ENCODE results near the gene KRT25. TPM values are rescaled to one million over a fixed set of nuclear protein-coding genes. Genes with fewer than 3 reads are reported as not detected.

Gene KRT25
- total and polyA plus RNA-seq, 2 donors (not counting 3 experiments of a cell fraction or from before 2014, with no cell fraction given): not detected

GRCh38 chr17:40707745-40708144 is 47.4 kb downstream of the KRT25 start:
- H3K9ac ChIP-seq (replicated peaks; ENCODE audit: extremely low read depth, insufficient read depth, low read length): no peak overlapping the region
- H3K4me2 ChIP-seq (ENCODE audit: insufficient read depth, low read length): peak overlapping the region; percentile 21
- H3K4me3 ChIP-seq (replicated peaks in 1 of 3; ENCODE audit: insufficient read depth in 1 of 3, low read depth in 1 of 3, low read length in 3 of 3): no peak overlapping the region
- H3K9me3 ChIP-seq (replicated peaks; ENCODE audit: control insufficient read depth, insufficient read depth, low read length): no peaks in the 10 kb centered on the region
- H3K4me1 ChIP-seq (ENCODE audit: control insufficient read depth, extremely low read depth, insufficient read depth, low read length): peaks cover 12% of the 10 kb centered on the region
- FAIRE-seq (peak; percentile 89), DNase-seq (ENCODE audit: low read depth, low spot score) (peak; percentile 85)
- POLR2A ChIA-PET: no interaction called here
- TF ChIP-seq FOS (IDR thresholded peaks at IDR 0.05; ENCODE audit: borderline replicate concordance, insufficient read depth, low read length) (peak; percentile 31), JUN (IDR thresholded peaks at IDR 0.05; ENCODE audit: borderline replicate concordance, insufficient read depth, insufficient read length, low read depth) (peak; percentile 29), GATA2 (IDR thresholded peaks at IDR 0.05; ENCODE audit: insufficient read depth, insufficient read length, low read depth, low read length) (no peak), POLR2AphosphoS5 (IDR thresholded peaks at IDR 0.05; ENCODE audit: insufficient read depth, low read depth, low read length) (peak; percentile 14), CTCF (IDR thresholded peaks at IDR 0.05; ENCODE audit: extremely low read depth in 1 of 2, insufficient read depth in 1 of 2, low read depth in 1 of 2, low read length in 2 of 2) (no peak)
- CTCF ChIA-PET: no interaction called here
- H2AFZ ChIP-seq (ENCODE audit: low read depth, low read length): peak overlapping the region; percentile 41
- H3K9me1 ChIP-seq (replicated peaks; ENCODE audit: control insufficient read depth, extremely low read depth, insufficient read depth, low read length): no peaks in the 10 kb centered on the region
- no peaks in the 10 kb centered on the region for H3K79me2 ChIP-seq (ENCODE audit: control insufficient read depth, insufficient read depth, low read length)
- H4K20me1 ChIP-seq (replicated peaks; ENCODE audit: control insufficient read depth, extremely low read depth, insufficient read depth, low read length): no peaks in the 10 kb centered on the region
- H3K36me3 ChIP-seq (ENCODE audit: control insufficient read depth in 2 of 2, extremely low read depth in 1 of 2, insufficient read depth in 2 of 2, low read length in 2 of 2): no peaks in the 10 kb centered on the region
- H3K27me3 ChIP-seq (ENCODE audit: control insufficient read depth in 2 of 2, insufficient read depth in 2 of 2, low read length in 2 of 2): peaks cover 4 to 10% of the 10 kb centered on the region in 2 experiments
- H3K27ac ChIP-seq (ENCODE audit: insufficient read depth, low read depth, low read length): no peak overlapping the region
- BruUV-seq (replicated peaks): no TSS peak
- intact Hi-C loops (cut with micrococcal nuclease) (loop anchor here (5.0 kb wide), 2 partner anchors 45 to 80 kb away; no protein-coding TSS in a partner anchor), dilution Hi-C loops (cut with MboI; ENCODE audit: extremely low pct_ligation_motif_present, low sequenced_read_pairs) (no loop called here)

- Histone ChIP-seq H3K27me3 (ENCODE audit: control insufficient read depth in 2 of 2, insufficient read depth in 2 of 2, low read length in 2 of 2) (peaks cover 3 to 10% of the 10 kb centered on the region in 2 experiments), H3K4me1 (ENCODE audit: control insufficient read depth, extremely low read depth, insufficient read depth, low read length) (peaks cover 12% of the 10 kb centered on the region), H3K9me3 (replicated peaks; ENCODE audit: control insufficient read depth, insufficient read depth, low read length) (no peaks in the 10 kb centered on the region), H3K4me2 (ENCODE audit: insufficient read depth, low read length) (no peak overlapping the region), H4K20me1 (replicated peaks; ENCODE audit: control insufficient read depth, extremely low read depth, insufficient read depth, low read length) (no peaks in the 10 kb centered on the region), H3K9ac (replicated peaks; ENCODE audit: extremely low read depth, insufficient read depth, low read length) (no peak overlapping the region), H3K27ac (ENCODE audit: insufficient read depth, low read depth, low read length) (no peak overlapping the region), H3K79me2 (ENCODE audit: control insufficient read depth, insufficient read depth, low read length) (no peaks in the 10 kb centered on the region), H3K36me3 (ENCODE audit: control insufficient read depth in 2 of 2, extremely low read depth in 1 of 2, insufficient read depth in 2 of 2, low read length in 2 of 2) (no peaks in the 10 kb centered on the region), H2AFZ (ENCODE audit: low read depth, low read length) (no peak overlapping the region), H3K4me3 (replicated peaks in 1 of 3; ENCODE audit: insufficient read depth in 1 of 3, low read depth in 1 of 3, low read length in 3 of 3) (no peak overlapping the region), H3K9me1 (replicated peaks; ENCODE audit: control insufficient read depth, extremely low read depth, insufficient read depth, low read length) (no peaks in the 10 kb centered on the region)
- no peak for FAIRE-seq
- ChIA-PET CTCF (interaction anchor here (1.2 to 2.5 kb wide), 3 partner anchors 10 to 957 kb away, joined by 3 to 12 read pairs (median 4); no protein-coding TSS in a partner anchor), POLR2A (no interaction called here)
- BruUV-seq (replicated peaks): no TSS peak
- no peak for DNase-seq (ENCODE audit: low read depth, low spot score)
- dilution Hi-C loops (cut with MboI; ENCODE audit: extremely low pct_ligation_motif_present, low sequenced_read_pairs) (no loop called here), intact Hi-C loops (cut with micrococcal nuclease) (loop anchor here (5.0 kb wide), 2 partner anchors 43 to 82 kb away; no protein-coding TSS in a partner anchor)
- TF ChIP-seq CTCF (IDR thresholded peaks at IDR 0.05; ENCODE audit: extremely low read depth in 1 of 2, insufficient read depth in 1 of 2, low read depth in 1 of 2, low read length in 2 of 2): no peak
- no peak for TF ChIP-seq POLR2A (IDR thresholded peaks at IDR 0.05; ENCODE audit: low read depth, low read length)
- TF ChIP-seq FOS (IDR thresholded peaks at IDR 0.05; ENCODE audit: borderline replicate concordance, insufficient read depth, low read length): no peak
- TF ChIP-seq MAX (IDR thresholded peaks at IDR 0.05; ENCODE audit: insufficient read depth, insufficient read length): no peak
- TF ChIP-seq MYC (IDR thresholded peaks at IDR 0.05; ENCODE audit: low read depth, low read length): no peak
- no peak for TF ChIP-seq POLR2AphosphoS5 (IDR thresholded peaks at IDR 0.05; ENCODE audit: insufficient read depth, low read depth, low read length)
- no peak for TF ChIP-seq EZH2 (IDR thresholded peaks at IDR 0.05; ENCODE audit: borderline replicate concordance, low read depth, low read length, severe bottlenecking)
- no peak for TF ChIP-seq GATA2 (IDR thresholded peaks at IDR 0.05; ENCODE audit: insufficient read depth, insufficient read length, low read depth, low read length)
- TF ChIP-seq JUN (IDR thresholded peaks at IDR 0.05; ENCODE audit: borderline replicate concordance, insufficient read depth, insufficient read length, low read depth): no peak
Observed at GRCh38 chr17:40705584-40705983, 49.5 kb downstream of the KRT25 start.

Data from endothelial cell of umbilical vein (primary cell).